Measurements from ENCODE around the gene TATDN3. TPM values are rescaled to one million over a fixed set of nuclear protein-coding genes. Genes with fewer than 3 reads are reported as not detected.

The TATDN3 gene
- total RNA-seq, 1 donor from 2014 or later, result 17.3 TPM

Other genes starting within 250 kb of the TATDN3 start
- 8.1 and 9.5 TPM in 2 replicates for gene ATF3, start 183.1 kb upstream of the TATDN3 start, total RNA-seq
- gene BATF3, start 92.1 kb upstream of the TATDN3 start, total RNA-seq, result 35.3 and 37.3 TPM in 2 replicates
- gene NSL1, start 117 bp upstream of the TATDN3 start, total RNA-seq, result 39.2 and 40.8 TPM in 2 replicates
- not detected in 2 replicates for gene SPATA45, start 55.8 kb downstream of the TATDN3 start, total RNA-seq
- gene FLVCR1, start 66.4 kb downstream of the TATDN3 start, total RNA-seq, result 14.6 and 17.6 TPM in 2 replicates
- 0.32 and 0.61 TPM in 2 replicates for gene VASH2, start 158.6 kb downstream of the TATDN3 start, total RNA-seq
- gene ANGEL2, start 224.0 kb downstream of the TATDN3 start, total RNA-seq, result 44.3 and 49.1 TPM in 2 replicates